Ectodermal cell (in vitro differentiated cells): Measurements from ENCODE around the gene MASP2.
A peak's percentile ranks its signal among the peaks of the same experiment; 100 is the strongest.
"Not testable (repeated sequence)": the region's sequence is repeated elsewhere in the genome, so short reads cannot be mapped to it uniquely, and the experiment has no call there.

ENCODE experiments used
- H3K27ac ChIP-seq: 2 replicates; pipeline ENCODE4 v1.7.0; 2013; ENCODE audit warnings: mild to moderate bottlenecking, low read depth, low read length; ENCODE audit not compliant: insufficient read depth, poor library complexity, severe bottlenecking
- H3K27me3 ChIP-seq: 2 replicates; pipeline ENCODE4 v1.7.0; 2013; ENCODE audit warnings: mild to moderate bottlenecking, low read length; ENCODE audit not compliant: insufficient read depth, control insufficient read depth, poor library complexity, severe bottlenecking
- H3K36me3 ChIP-seq: one replicate; pipeline ENCODE4 v1.7.0; 2013; ENCODE audit warnings: low read length; ENCODE audit not compliant: control insufficient read depth, insufficient read depth
- H3K4me1 ChIP-seq: one replicate; pipeline ENCODE4 v1.7.0; 2013; ENCODE audit warnings: low read length; ENCODE audit not compliant: control insufficient read depth, insufficient read depth
- H3K4me3 ChIP-seq: 2 replicates; pipeline ENCODE4 v1.7.0; 2013; ENCODE audit warnings: low read depth, low read length, control low read depth; ENCODE audit not compliant: insufficient read depth
- H3K9me3 ChIP-seq: 2 replicates; pipeline ENCODE4 v1.7.0; 2013; ENCODE audit warnings: mild to moderate bottlenecking, low read length, moderate library complexity; ENCODE audit not compliant: control insufficient read depth
- WGBS, 2 experiments: methylation state at CpG; one replicate each; pipeline ENCODE4 v1.1.7; 2013; ENCODE audit warnings: missing lambda C conversion rate in 2 of 2; 5-methylcytosine and 5-hydroxymethylcytosine counted together

Gene MASP2

DNA sequence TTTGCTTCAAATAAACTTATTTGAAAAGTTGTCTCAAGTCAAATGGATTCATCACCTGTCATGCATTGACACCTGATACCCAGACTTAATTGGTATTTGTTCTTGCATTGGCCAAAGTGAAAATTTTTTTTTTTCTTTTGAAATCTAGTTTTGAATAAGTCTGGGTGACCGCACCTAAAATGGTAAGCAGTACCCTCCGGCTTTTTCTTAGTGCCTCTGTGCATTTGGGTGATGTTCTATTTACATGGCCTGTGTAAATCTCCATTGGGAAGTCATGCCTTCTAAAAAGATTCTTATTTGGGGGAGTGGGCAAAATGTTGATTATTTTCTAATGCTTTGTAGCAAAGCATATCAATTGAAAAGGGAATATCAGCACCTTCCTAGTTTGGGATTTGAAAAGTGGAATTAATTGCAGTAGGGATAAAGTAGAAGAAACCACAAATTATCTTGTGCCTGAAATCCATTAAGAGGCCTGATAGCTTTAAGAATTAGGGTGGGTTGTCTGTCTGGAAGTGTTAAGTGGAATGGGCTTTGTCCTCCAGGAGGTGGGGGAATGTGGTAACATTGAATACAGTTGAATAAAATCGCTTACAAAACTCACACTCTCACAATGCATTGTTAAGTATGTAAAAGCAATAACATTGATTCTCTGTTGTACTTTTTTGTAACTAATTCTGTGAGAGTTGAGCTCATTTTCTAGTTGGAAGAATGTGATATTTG lies 22.7 kb downstream of the MASP2 start:
- no peaks in the 10 kb centered on the region for H3K4me1 ChIP-seq
- H3K4me3 ChIP-seq: no peak overlapping the region
- no peaks in the 10 kb centered on the region for H3K27me3 ChIP-seq
- no peaks in the 10 kb centered on the region for H3K9me3 ChIP-seq
- no peak overlapping the region for H3K27ac ChIP-seq
- H3K36me3 ChIP-seq: peaks cover 41% of the 10 kb centered on the region
- 97 to 100% methylated on average over 2 of the region's 3 CpGs for WGBS, 2 experiments

GRCh38 chr1:11023201-11023600 lies 23.8 kb downstream of the MASP2 start:
- no peak overlapping the region for H3K27ac ChIP-seq
- peaks cover 51% of the 10 kb centered on the region for H3K36me3 ChIP-seq
- H3K27me3 ChIP-seq: no peaks in the 10 kb centered on the region
- no peak overlapping the region for H3K4me3 ChIP-seq
- 97% methylated on average over 14 of the region's 14 CpGs for WGBS, 2 experiments
- H3K4me1 ChIP-seq: no peaks in the 10 kb centered on the region
- no peaks in the 10 kb centered on the region for H3K9me3 ChIP-seq

DNA sequence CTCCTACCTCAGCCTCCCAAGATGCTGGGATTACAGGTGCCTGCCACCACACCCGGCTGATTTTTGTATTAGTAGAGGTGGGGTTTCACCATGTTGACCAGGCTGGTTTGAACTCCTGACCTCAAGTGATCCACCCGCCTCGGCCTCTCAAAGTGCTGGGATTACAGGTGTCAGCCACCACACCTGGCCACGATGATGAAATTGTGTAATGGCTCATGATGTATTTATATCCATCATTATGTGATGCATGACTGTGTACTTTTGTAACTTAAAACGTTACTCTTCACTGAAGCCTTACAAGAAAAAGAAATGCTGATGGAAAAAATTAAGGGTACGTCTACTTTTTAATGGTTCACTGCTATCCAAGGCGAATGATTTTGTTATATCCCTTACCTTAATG lies 27.1 kb downstream of the MASP2 start:
- no peaks in the 10 kb centered on the region for H3K27me3 ChIP-seq
- H3K27ac ChIP-seq: no peak overlapping the region
- 92 to 94% methylated on average over 7 of the region's 7 CpGs for WGBS, 2 experiments
- H3K9me3 ChIP-seq: no peaks in the 10 kb centered on the region
- no peaks in the 10 kb centered on the region for H3K4me1 ChIP-seq
- H3K36me3 ChIP-seq: peaks cover 59% of the 10 kb centered on the region
- H3K4me3 ChIP-seq: no peak overlapping the region

GRCh38 chr1:11019358-11019757 lies 27.7 kb downstream of the MASP2 start:
- not testable (repeated sequence) for H3K9me3 ChIP-seq, H3K27me3 ChIP-seq, H3K27ac ChIP-seq, H3K4me1 ChIP-seq, H3K4me3 ChIP-seq
- H3K36me3 ChIP-seq: peaks cover 62% of the 10 kb centered on the region
- 94 to 96% methylated on average over 8 of the region's 8 CpGs for WGBS, 2 experiments

GRCh38 chr1:11013160-11013531 lies 33.9 kb downstream of the MASP2 start:
- Histone ChIP-seq H3K27ac (no peak overlapping the region), H3K27me3 (no peaks in the 10 kb centered on the region), H3K36me3 (peaks cover 35% of the 10 kb centered on the region), H3K4me1 (peaks cover 10% of the 10 kb centered on the region), H3K9me3 (no peaks in the 10 kb centered on the region), H3K4me3 (peak overlapping the region; percentile 80)
- 7 to 8% methylated on average over 11 of the region's 11 CpGs for WGBS, 2 experiments

GRCh38 chr1:11012260-11013159 lies 34.5 kb downstream of the MASP2 start, which contains the start of gene TARDBP:
Gene TARDBP (plus strand): TSS chr1:11012654. CDS start chr1:11013728, 1,074 bp downstream.
- WGBS, 2 experiments: 0% methylated on average over 94 of the region's 94 CpGs
- Histone ChIP-seq H3K27me3 (no peaks in the 10 kb centered on the region), H3K36me3 (peaks cover 33% of the 10 kb centered on the region), H3K9me3 (no peaks in the 10 kb centered on the region), H3K4me3 (peak within 1 kb of the TSS; percentile 80), H3K4me1 (peaks cover 10% of the 10 kb centered on the region), H3K27ac (peak within 1 kb of the TSS; percentile 99)

- Histone ChIP-seq H3K4me3 (no peak overlapping the region), H3K9me3 (no peaks in the 10 kb centered on the region), H3K27me3 (no peaks in the 10 kb centered on the region), H3K36me3 (no peaks in the 10 kb centered on the region), H3K4me1 (no peaks in the 10 kb centered on the region), H3K27ac (no peak overlapping the region)
- 91 to 100% methylated on average over 1 of the region's 1 CpG for WGBS, 2 experiments
Observed at GRCh38 chr1:11000526-11000925, 46.5 kb downstream of the MASP2 start.

DNA sequence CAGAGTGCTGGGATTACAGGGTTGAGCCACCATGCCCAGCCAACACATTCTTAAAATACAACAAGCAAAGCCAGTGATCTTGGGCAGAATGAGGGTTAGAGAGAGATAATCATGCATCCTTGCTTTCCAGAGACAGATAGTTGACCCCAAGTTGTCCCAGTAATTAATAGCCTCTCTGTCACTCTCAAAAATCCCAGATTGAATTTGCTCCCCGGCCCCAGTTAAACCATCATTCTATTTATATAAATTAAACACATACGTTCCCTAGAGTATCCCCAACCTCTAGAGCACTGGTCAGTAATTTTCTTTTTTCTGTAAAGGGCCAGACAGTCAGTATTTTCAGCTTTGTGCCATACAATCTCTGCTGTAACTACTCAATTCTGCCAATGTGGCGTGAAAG lies 50.9 kb downstream of the MASP2 start:
- no peaks in the 10 kb centered on the region for H3K36me3 ChIP-seq
- H3K27ac ChIP-seq: no peak overlapping the region
- 89 to 97% methylated on average over 3 of the region's 3 CpGs for WGBS, 2 experiments
- no peaks in the 10 kb centered on the region for H3K27me3 ChIP-seq
- H3K4me3 ChIP-seq: no peak overlapping the region
- H3K4me1 ChIP-seq: no peaks in the 10 kb centered on the region
- H3K9me3 ChIP-seq: no peaks in the 10 kb centered on the region

DNA sequence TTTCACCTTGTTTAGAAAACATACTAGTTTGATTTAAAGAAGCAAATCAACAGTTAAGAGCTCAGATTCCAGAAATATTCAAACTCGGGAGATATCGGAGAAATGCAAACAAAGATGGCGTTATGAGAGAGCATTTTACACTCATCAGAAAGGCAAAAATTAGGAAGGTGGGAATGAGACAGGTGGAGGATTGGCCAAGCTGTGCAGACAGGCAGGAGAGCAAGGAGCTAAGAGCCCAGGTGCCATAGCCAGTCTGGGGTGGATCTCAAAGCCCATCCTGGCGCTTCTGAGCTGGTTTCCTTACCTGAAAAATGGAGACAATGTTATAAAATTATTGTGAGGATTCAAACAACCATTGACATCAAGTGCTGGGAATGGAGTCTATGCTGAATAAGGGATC lies 54.2 kb downstream of the MASP2 start:
- 91 to 96% methylated on average over 4 of the region's 4 CpGs for WGBS, 2 experiments
- no peaks in the 10 kb centered on the region for H3K27me3 ChIP-seq
- no peaks in the 10 kb centered on the region for H3K9me3 ChIP-seq
- H3K27ac ChIP-seq: no peak overlapping the region
- H3K4me1 ChIP-seq: no peaks in the 10 kb centered on the region
- no peaks in the 10 kb centered on the region for H3K36me3 ChIP-seq
- no peak overlapping the region for H3K4me3 ChIP-seq

DNA sequence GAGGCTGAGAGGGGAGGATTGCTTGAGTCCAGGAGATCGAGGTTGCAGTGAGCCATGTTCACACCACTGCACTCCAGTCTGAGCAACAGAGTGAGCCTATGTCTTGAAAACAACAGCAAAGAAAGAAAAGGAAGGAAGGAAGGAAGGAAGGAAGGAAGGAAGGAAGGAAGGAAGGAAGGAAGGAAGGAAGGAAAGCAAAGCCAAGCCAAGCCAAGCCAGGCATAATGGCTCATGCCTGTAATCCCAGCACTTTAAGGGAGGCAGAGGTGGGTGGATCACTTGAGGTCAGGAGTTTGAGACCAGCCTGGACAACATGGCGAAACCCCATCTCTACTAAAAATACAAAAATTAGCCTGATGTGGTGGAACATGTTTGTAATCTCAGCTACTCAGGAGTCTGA lies 55.0 kb downstream of the MASP2 start:
- 89 to 94% methylated on average over 1 to 2 of the region's 2 CpGs for WGBS, 2 experiments
- not testable (repeated sequence) for H3K27me3 ChIP-seq, H3K4me1 ChIP-seq, H3K9me3 ChIP-seq, H3K27ac ChIP-seq, H3K36me3 ChIP-seq, H3K4me3 ChIP-seq
